ENCODE data around the gene PPFIA1.

PPFIA1 gene

DNA sequence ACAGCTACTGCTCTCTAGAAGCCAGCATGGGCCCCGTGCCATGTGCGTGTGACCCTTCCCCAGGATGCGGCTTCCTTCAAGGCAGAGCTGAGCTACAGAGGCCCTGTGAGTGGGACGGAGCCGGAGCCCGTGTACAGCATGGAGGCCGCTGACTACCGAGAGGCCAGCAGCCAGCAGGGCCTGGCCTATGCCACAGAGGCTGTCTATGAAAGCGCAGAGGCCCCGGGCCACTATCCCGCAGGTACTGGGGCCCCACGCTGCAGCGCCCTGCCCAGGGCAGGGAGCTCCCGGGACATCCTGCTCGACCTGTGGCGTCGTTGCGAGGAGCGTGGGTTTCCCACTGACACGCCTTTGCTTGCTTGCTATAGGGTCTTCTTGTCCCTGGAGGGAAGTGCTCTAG lies 162.5 kb downstream of the PPFIA1 start:
- no peaks in the 10 kb centered on the region for H3K27me3 ChIP-seq (ENCODE audit: control insufficient read depth, insufficient read depth, low read length)
- H3K4me3 ChIP-seq (ENCODE audit: low read length), result no peak overlapping the region
- H3K27ac ChIP-seq (ENCODE audit: low read length), result no peak overlapping the region
- H3K36me3 ChIP-seq (ENCODE audit: control insufficient read depth, low read depth, low read length), result peaks cover 78% of the 10 kb centered on the region
- H3K9me3 ChIP-seq (ENCODE audit: control insufficient read depth, low read depth, low read length), result no peaks in the 10 kb centered on the region
- H3K4me1 ChIP-seq (ENCODE audit: control insufficient read depth, low read depth, low read length), result no peaks in the 10 kb centered on the region
- no peak overlapping the region for H3K9ac ChIP-seq (ENCODE audit: low read length)

DNA sequence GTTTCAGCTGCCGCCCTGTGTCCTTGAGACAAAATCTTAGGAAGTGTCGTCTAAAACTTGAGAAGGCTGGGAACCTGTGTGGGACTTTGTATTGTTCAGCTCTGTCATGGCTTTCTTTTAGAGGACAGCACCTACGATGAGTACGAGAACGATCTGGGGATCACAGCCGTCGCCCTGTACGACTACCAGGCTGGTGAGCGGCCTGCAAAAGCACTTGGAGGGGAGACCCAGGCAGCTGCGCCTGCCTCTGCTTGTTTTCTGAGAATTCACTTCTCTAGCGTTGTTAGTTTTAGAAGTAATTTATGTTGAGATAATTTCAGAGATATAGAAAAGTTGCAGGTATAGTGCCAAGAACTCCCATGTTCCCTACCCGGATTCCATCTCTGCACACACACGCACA lies 163.0 kb downstream of the PPFIA1 start:
- Histone ChIP-seq H3K9ac (ENCODE audit: low read length) (no peak overlapping the region), H3K4me1 (ENCODE audit: control insufficient read depth, low read depth, low read length) (no peaks in the 10 kb centered on the region), H3K4me3 (ENCODE audit: low read length) (no peak overlapping the region), H3K36me3 (ENCODE audit: control insufficient read depth, low read depth, low read length) (peaks cover 76% of the 10 kb centered on the region), H3K27me3 (ENCODE audit: control insufficient read depth, insufficient read depth, low read length) (no peaks in the 10 kb centered on the region), H3K9me3 (ENCODE audit: control insufficient read depth, low read depth, low read length) (no peaks in the 10 kb centered on the region), H3K27ac (ENCODE audit: low read length) (no peak overlapping the region)
